Activated T-helper 2 cell treated with anti-CD3 and anti-CD28 coated beads, Interferon-gamma antibody, Interleukin-2, Interleukin-4, amounts not matched to agents 10 μg/mL and 5 μg/mL and 100 μg/mL, durations not matched to agents 14 hours and 24 hours and 36 hours (primary cell): ENCODE results near the gene TAAR2. TPM values are rescaled to one million over a fixed set of nuclear protein-coding genes. Genes with fewer than 3 reads are reported as not detected.
"Not testable (repeated sequence)": the region's sequence is repeated elsewhere in the genome, so short reads cannot be mapped to it uniquely, and the experiment has no call there.

Experiments used
- DNase-seq: peaks from one replicate; pipeline ENCODE4 v3.0.0; 2021; ENCODE audit warnings: low spot score
- H3K27ac Mint-ChIP-seq: one replicate; pipeline ENCODE4 v1.8.0; 2021; ENCODE audit warnings: mixed read lengths
- H3K27me3 Mint-ChIP-seq: one replicate; pipeline ENCODE4 v1.8.0; 2021; ENCODE audit warnings: low read depth, mixed read lengths
- H3K36me3 Mint-ChIP-seq: one replicate; pipeline ENCODE4 v1.8.0; 2021; ENCODE audit warnings: low read depth, mixed read lengths
- H3K4me1 Mint-ChIP-seq: one replicate; pipeline ENCODE4 v1.8.0; 2021; ENCODE audit warnings: low read depth, mixed read lengths
- H3K4me3 Mint-ChIP-seq: one replicate; pipeline ENCODE4 v1.8.0; 2021; ENCODE audit warnings: low read depth, mild to moderate bottlenecking, moderate library complexity, mixed read lengths
- H3K9me3 Mint-ChIP-seq: one replicate; pipeline ENCODE4 v1.8.0; 2021; ENCODE audit warnings: mixed read lengths
- intact Hi-C: fragments of 100-400 bp; cut with micrococcal nuclease; formaldehyde crosslinking; loops from one replicate; pipeline ENCODE4 v1.15.1; 2023
- total RNA-seq: library from RNA; stranded (reverse); gene quantifications from 2 replicates; pipeline ENCODE4 v1.2.3, GENCODE V29; 2022

The TAAR2 gene
- total RNA-seq, 1 donor from 2014 or later: not detected

DNA sequence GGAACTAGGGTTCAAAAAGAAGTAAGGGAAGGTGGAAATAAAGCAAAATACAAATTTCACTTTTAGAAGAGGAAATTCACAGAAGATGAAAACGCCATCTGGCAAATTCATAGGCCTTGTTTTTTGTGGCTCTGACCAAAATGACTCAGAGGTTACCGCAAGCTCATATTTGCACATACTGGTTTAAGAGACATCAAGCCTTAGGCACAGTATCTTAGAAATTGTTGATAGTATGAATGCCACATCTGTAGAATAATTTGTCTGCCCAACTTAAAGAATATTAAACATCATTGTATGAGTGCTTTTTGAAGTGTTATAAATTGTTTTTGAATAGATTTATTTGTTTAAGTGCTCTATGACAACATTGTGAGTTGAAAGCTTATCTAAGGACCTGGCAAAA, 24.3 kb upstream of the TAAR2 start:
- H3K27me3 Mint-ChIP-seq: peaks cover 21% of the 10 kb centered on the region
- H3K36me3 Mint-ChIP-seq: no peaks in the 10 kb centered on the region
- H3K4me3 Mint-ChIP-seq: no peak overlapping the region
- H3K27ac Mint-ChIP-seq: no peak overlapping the region
- no peak for DNase-seq
- H3K9me3 Mint-ChIP-seq: no peaks in the 10 kb centered on the region
- peaks cover 5% of the 10 kb centered on the region for H3K4me1 Mint-ChIP-seq
- intact Hi-C loops: no loop called here

DNA sequence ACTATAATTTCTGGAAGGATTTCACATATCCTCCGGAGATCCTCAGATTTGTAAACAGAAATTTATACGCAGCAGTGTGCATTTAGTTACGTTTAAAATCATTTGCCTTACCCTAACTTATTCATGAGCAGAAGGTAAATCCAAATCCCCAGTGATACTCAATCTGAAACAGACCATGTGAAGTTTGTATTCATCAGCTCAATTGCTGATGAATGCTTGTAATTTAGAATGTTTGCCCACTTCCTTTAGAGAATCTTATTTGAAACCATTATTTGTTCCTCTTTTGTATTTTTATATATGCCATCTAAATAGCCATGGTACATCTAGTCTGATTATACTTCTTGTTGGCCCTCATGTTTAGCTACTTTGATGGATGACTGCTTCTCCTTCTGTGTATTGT, 19.5 kb upstream of the TAAR2 start:
- peaks cover 31% of the 10 kb centered on the region for H3K27me3 Mint-ChIP-seq
- no peak overlapping the region for H3K4me3 Mint-ChIP-seq
- peaks cover 5% of the 10 kb centered on the region for H3K4me1 Mint-ChIP-seq
- no peaks in the 10 kb centered on the region for H3K9me3 Mint-ChIP-seq
- DNase-seq: no peak
- H3K36me3 Mint-ChIP-seq: no peaks in the 10 kb centered on the region
- no peak overlapping the region for H3K27ac Mint-ChIP-seq
- intact Hi-C loops: no loop called here

DNA sequence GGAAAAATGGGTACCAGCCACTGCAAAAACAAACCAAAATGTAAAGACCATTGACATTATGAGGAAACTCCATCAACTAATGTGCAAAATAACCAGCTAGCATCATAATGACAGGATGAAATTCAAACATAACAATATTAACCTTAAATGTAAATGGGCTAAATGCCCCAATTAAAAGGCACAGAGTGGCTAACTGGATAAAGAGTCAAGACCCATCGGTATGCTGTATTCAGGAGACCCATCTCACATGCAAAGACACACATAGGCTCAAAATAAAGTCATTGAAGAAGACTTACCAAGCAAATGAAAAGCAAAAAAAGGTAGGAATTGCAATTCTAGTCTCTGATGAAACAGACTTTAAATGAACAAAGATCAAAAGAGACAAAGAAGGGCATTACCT, 13.1 kb upstream of the TAAR2 start:
- H3K9me3 Mint-ChIP-seq, intact Hi-C loops, DNase-seq, H3K4me3 Mint-ChIP-seq, H3K4me1 Mint-ChIP-seq, H3K36me3 Mint-ChIP-seq, H3K27ac Mint-ChIP-seq: not testable (repeated sequence)
- H3K27me3 Mint-ChIP-seq: peaks cover 32% of the 10 kb centered on the region

DNA sequence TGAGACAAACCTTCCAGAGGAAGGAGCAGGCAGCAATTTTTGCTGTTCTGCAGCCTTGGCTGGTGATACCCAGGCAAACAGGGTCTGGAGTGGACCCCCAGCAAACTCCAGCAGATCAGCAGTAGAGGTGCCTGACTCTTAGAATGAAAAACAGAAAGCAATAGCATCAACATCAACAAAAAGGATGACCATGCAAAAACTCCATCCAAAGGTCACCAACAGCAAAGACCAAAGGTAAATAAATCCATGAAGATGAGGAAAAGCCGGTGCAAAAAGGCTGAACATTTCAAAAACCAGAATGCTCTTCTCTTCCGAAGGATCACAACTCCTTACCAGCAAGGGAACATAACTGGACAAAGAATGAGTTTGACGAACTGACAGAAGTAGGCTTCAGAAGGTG, 11.8 kb upstream of the TAAR2 start:
- H3K4me1 Mint-ChIP-seq, H3K27ac Mint-ChIP-seq, H3K9me3 Mint-ChIP-seq, H3K36me3 Mint-ChIP-seq, intact Hi-C loops, DNase-seq, H3K4me3 Mint-ChIP-seq: not testable (repeated sequence)
- peaks cover 32% of the 10 kb centered on the region for H3K27me3 Mint-ChIP-seq

DNA sequence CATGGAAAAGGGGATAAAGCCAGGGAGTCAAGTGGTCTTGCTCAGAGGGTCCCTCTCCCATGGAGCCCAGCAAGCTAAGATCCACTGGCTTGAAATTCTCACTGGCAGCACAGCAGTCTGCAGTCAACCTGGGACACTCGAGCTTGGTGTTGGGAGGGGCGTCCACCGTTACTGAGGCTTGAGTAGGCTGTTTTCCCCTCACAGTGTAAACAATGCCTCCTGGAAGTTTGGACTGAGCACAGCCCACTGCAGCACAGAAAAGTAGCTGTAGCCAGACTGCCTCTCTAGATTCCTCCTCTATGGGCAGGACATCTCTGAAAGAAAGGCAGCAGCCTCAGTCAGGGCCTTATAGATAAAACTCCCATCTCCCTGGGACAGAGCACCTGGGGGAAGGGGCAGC, 11.2 kb upstream of the TAAR2 start:
- H3K4me3 Mint-ChIP-seq, H3K9me3 Mint-ChIP-seq, DNase-seq, H3K27ac Mint-ChIP-seq, intact Hi-C loops, H3K36me3 Mint-ChIP-seq, H3K4me1 Mint-ChIP-seq: not testable (repeated sequence)
- H3K27me3 Mint-ChIP-seq: peaks cover 31% of the 10 kb centered on the region

DNA sequence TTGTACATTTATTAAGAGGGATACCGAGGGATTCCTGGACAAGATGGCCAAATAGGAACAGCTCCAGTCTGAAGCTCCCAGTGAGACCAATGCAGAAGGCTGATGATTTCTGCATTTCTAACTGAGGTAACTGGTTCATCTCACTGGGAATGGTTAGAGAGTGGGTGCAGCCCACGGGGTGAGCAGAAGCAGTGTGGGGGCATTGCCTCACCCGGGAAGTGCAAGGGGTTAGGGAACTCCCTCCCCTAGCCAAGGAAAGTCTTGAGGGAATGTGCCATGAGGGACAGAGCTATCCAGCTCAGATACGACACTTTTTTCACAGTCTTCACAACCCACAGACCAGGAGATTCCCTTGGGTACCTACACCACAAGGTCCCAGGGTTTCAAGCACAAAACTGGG, 10.7 kb upstream of the TAAR2 start:
- no peak overlapping the region for H3K4me3 Mint-ChIP-seq
- no peaks in the 10 kb centered on the region for H3K4me1 Mint-ChIP-seq
- peaks cover 29% of the 10 kb centered on the region for H3K27me3 Mint-ChIP-seq
- no peaks in the 10 kb centered on the region for H3K9me3 Mint-ChIP-seq
- intact Hi-C loops: no loop called here
- no peak overlapping the region for H3K27ac Mint-ChIP-seq
- H3K36me3 Mint-ChIP-seq: no peaks in the 10 kb centered on the region
- no peak for DNase-seq

DNA sequence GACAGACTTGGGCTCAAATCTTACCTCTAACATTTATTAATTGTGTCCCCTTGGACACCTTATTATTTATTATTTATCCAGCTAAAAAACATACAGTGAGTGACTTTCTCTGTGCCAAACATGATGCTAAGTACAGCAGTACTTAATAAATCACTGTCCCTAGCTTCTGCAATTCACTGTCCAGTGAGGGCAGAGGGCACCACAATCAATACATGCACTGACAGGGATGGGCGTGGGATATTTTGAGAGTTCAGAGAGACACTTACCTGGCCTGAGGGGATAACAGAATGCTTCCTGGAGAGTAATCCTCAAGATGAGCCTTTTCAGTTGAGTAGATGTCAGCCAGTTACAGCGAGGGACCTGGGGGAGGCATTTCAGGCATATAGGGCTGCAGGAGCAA, 9.3 kb upstream of the TAAR2 start:
- Mint-ChIP-seq H3K36me3 (no peaks in the 10 kb centered on the region), H3K27ac (no peak overlapping the region), H3K27me3 (peaks cover 30% of the 10 kb centered on the region), H3K4me1 (no peaks in the 10 kb centered on the region), H3K4me3 (no peak overlapping the region), H3K9me3 (peaks cover 2% of the 10 kb centered on the region)
- DNase-seq: no peak
- intact Hi-C loops: no loop called here

DNA sequence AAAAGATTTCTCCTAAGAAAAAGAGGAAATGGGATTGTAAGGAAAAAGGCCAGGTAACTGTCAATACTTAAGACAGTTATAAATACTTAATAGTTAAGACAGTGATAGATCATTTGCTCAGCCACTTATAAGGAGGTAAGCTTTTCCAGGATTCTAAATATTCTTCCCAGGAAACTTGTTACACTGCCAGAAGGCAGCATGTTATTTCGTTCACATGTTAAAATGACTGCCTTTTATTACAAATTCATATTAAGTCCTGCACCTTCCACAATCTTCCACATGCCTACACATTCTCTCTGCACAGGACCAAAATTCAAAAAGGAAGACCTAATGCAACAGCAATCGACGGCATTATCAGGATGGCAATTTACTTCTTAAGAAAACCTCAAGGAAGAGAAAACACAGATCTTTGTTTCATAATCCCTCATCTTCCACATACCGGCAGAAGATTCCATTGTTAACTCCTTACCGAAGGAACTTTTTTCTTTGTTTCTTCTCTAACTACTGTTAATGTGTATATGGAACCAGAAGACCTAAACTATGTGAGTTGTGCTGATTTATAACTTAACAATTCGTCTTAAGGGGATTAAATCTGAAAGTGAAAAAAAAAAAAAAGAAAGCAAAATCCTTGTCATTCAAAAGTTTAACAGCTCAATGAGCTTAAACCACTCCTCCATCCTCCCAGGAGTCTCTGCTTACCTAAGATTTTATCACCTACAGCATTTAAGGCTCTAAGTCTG, 799 bp downstream of the TAAR2 start:
- Mint-ChIP-seq H3K4me3 (no peak overlapping the region), H3K36me3 (no peaks in the 10 kb centered on the region), H3K27me3 (peaks cover 27% of the 10 kb centered on the region), H3K4me1 (no peaks in the 10 kb centered on the region), H3K9me3 (peaks cover under 1% of the 10 kb centered on the region), H3K27ac (no peak overlapping the region)
- intact Hi-C loops: no loop called here
- DNase-seq: no peak

DNA sequence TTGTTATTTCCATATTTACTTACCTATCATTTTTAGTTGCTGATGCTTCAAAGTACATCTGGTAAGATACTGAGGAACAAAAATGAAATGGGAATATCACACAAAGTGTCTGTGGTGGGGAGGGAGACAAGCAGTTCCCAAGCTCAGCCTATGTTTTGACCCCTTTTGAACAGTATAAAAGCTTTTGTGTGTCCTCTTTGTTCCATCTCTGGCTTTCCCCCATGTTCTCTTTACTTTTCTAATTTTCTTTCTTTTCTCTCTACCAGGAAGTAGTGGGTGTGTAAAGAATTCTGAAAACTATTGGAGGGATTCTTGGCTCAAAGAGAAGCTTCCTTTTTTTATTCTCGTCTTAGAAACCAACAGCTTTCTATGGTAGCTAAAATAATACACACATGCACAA, 7.4 kb downstream of the TAAR2 start:
- intact Hi-C loops: no loop called here
- no peak for DNase-seq
- H3K4me1 Mint-ChIP-seq: peaks cover 3% of the 10 kb centered on the region
- H3K4me3 Mint-ChIP-seq: no peak overlapping the region
- H3K27ac Mint-ChIP-seq: no peak overlapping the region
- no peaks in the 10 kb centered on the region for H3K9me3 Mint-ChIP-seq
- H3K27me3 Mint-ChIP-seq: peaks cover 17% of the 10 kb centered on the region
- H3K36me3 Mint-ChIP-seq: no peaks in the 10 kb centered on the region

DNA sequence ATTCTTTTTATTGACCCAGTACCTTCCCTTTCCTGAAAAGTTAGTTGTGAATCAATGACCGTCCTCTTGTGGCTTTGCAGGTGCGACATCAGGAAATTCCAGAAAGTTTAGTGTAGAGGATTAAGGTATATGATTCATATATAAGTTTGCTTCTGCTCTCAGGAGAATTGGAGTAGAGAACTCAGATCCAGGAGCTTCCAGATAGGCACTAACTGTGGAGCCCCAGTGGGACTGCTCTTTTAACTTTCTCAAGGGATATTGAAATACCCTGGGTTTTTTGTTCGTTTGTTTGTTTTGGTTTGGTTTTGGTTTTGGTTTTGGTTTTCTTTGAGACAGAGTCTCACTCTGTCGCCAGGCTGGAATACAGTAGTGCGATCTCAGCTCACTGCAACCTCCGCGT, 9.5 kb downstream of the TAAR2 start:
- H3K4me3 Mint-ChIP-seq: peak overlapping the region; percentile 28
- no peak overlapping the region for H3K27ac Mint-ChIP-seq
- no peaks in the 10 kb centered on the region for H3K36me3 Mint-ChIP-seq
- peaks cover 12% of the 10 kb centered on the region for H3K27me3 Mint-ChIP-seq
- intact Hi-C loops: no loop called here
- peaks cover 3% of the 10 kb centered on the region for H3K4me1 Mint-ChIP-seq
- DNase-seq: no peak
- H3K9me3 Mint-ChIP-seq: no peaks in the 10 kb centered on the region

DNA sequence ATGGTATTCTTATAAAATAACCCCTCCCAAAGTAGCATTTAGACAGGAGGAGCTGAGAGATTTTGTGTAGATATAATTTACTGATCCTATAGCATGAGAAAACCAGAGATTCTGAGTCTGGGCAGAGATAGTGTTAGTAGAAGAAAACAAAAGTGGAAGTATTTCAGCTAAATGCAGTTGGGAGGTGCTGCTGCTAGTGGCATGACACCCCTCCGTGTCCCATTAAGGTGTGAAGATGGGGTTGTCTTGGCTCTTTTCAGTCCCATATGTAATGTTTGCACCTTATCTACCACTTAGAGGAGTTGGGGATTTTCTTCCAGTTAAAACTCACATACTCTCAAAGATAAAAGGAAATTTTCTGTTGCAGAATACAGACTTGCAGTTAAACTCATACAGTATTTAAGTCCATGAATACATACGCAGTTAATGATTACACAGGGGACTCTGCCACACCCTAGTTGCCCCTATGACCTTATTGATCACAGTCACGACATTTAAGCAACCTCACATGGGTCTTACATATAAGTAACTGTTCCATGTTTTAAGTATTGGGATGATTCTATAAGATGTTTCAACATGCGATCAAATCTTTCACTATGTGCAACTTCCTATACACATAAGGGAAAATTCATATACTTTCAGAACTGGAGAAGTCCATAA, 11.5 kb downstream of the TAAR2 start:
- intact Hi-C loops: no loop called here
- Mint-ChIP-seq H3K36me3 (no peaks in the 10 kb centered on the region), H3K4me3 (no peak overlapping the region), H3K27ac (no peak overlapping the region), H3K4me1 (peaks cover 3% of the 10 kb centered on the region), H3K27me3 (peaks cover 8% of the 10 kb centered on the region), H3K9me3 (no peaks in the 10 kb centered on the region)
- DNase-seq: no peak

DNA sequence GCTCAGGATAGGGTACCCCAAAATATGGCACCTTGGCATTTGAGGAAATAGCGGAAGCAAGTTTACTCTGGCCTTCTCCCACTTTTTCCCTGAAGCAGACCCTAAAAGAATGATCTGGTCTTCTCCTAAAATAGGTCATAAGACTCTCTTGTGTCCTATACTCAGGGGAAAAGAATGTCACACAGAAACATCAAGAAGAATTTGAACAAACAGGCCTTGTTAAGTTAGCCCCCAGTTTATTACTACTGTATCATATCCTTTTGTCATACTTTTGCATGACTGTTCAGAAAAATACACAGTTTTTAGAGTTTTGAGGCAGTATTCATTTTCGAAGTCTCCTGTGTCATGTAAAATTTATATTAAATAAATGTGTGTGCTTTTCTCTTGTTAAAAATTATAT, 12.5 kb downstream of the TAAR2 start:
- Mint-ChIP-seq H3K9me3 (no peaks in the 10 kb centered on the region), H3K36me3 (no peaks in the 10 kb centered on the region)

DNA sequence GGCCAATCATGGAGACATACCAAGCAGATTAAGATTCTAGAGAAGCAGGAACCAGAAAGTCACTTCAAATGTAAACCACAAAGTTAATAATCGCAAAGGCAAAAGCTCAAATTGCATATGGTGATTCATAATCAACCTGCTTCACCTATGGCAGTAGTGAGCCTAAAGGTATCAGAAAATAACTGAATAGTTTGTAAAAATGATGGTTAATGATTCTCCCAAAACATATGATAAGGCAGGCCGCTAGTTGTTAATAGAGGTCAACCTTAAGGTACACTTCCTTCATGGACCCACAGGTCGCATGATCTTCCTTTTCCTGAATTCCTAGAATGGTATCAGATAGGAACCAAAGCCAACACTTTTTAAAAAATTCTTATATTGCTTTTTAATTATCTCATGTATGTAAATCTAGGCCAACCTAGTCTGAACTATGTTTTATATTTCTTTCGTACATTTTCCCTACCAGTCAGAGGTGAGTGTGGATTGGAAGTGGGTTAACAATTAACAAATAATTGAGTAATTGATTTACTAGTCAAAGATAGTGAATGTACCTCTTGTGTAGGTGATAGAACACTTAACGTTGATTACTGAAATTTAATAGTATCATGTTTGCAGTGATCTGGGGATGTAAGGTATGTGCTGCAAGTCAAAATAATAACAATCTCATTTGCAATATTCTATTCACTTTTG, 16.4 kb downstream of the TAAR2 start:
- Mint-ChIP-seq H3K9me3 (no peaks in the 10 kb centered on the region), H3K27ac (no peak overlapping the region), H3K27me3 (peaks cover 6% of the 10 kb centered on the region), H3K36me3 (no peaks in the 10 kb centered on the region), H3K4me1 (no peaks in the 10 kb centered on the region), H3K4me3 (no peak overlapping the region)
- intact Hi-C loops: no loop called here
- no peak for DNase-seq

More for the DNA sequence above, 12.5 kb downstream of the TAAR2 start:
- intact Hi-C loops: no loop called here
- H3K27me3 Mint-ChIP-seq: peaks cover 8% of the 10 kb centered on the region
- peaks cover 3% of the 10 kb centered on the region for H3K4me1 Mint-ChIP-seq
- no peak overlapping the region for H3K27ac Mint-ChIP-seq
- H3K4me3 Mint-ChIP-seq: no peak overlapping the region
- no peak for DNase-seq
